DOHH2 (cell line): ENCODE measurements around the gene VPS13A.

ENCODE experiments used
- H3F3A ChIP-seq: fragments of 200-600 bp; sonication (generic), shearing (Covaris generic); 2 replicates; pipeline ENCODE4 v1.6.0; 2016; ENCODE audit warnings: antibody characterized with exemption, mild to moderate bottlenecking; ENCODE audit not compliant: control insufficient read depth, insufficient read depth
- H3K27ac ChIP-seq: fragments of 200-600 bp; sonication (generic); 2 replicates; pipeline ENCODE4 v1.5.1; 2014; ENCODE audit warnings: low read depth, mild to moderate bottlenecking, low read length, moderate library complexity
- H3K27me3 ChIP-seq: fragments of 200-600 bp; sonication (generic); 2 replicates; pipeline ENCODE4 v1.6.1; 2014; ENCODE audit warnings: mild to moderate bottlenecking, low read length, mixed read lengths; ENCODE audit not compliant: control insufficient read depth
- H3K36me3 ChIP-seq: fragments of 200-600 bp; sonication (generic); 2 replicates; pipeline ENCODE4 v1.6.1; 2014; ENCODE audit warnings: mild to moderate bottlenecking, low read length, moderate library complexity, mixed read lengths; ENCODE audit not compliant: control insufficient read depth
- H3K4me1 ChIP-seq: fragments of 200-600 bp; sonication (generic); 2 replicates; pipeline ENCODE4 v1.6.1; 2014; ENCODE audit warnings: mild to moderate bottlenecking, low read length, mixed read lengths; ENCODE audit not compliant: control insufficient read depth
- H3K4me2 ChIP-seq: fragments of 200-600 bp; sonication (generic); 2 replicates; pipeline ENCODE4 v1.6.0; 2014; ENCODE audit warnings: mild to moderate bottlenecking, low read length, moderate library complexity
- H3K4me3 ChIP-seq: fragments of 200-600 bp; sonication (generic); 2 replicates; pipeline ENCODE4 v1.5.1; 2014; ENCODE audit warnings: mild to moderate bottlenecking, low read length, mixed read lengths
- H3K79me2 ChIP-seq: fragments of 200-600 bp; sonication (generic); 2 replicates; pipeline ENCODE4 v1.6.1; 2014; ENCODE audit warnings: mild to moderate bottlenecking, low read length, mixed read lengths; ENCODE audit not compliant: control insufficient read depth
- H3K9me2 ChIP-seq: fragments of 200-600 bp; sonication (generic); replicated peaks from 2 replicates; pipeline ENCODE4 v1.6.1; 2014; ENCODE audit warnings: mild to moderate bottlenecking, low read length, mixed read lengths; ENCODE audit not compliant: control insufficient read depth
- H3K9me3 ChIP-seq: fragments of 200-600 bp; sonication (generic); 2 replicates; pipeline ENCODE4 v1.6.1; 2014; ENCODE audit warnings: antibody characterized with exemption, low read length, mixed read lengths; ENCODE audit not compliant: control insufficient read depth, insufficient read depth
- H4K20me1 ChIP-seq: fragments of 200-600 bp; sonication (generic); 2 replicates; pipeline ENCODE4 v1.6.0; 2014; ENCODE audit warnings: low read depth, mild to moderate bottlenecking, antibody characterized with exemption, low read length, moderate library complexity; ENCODE audit not compliant: control insufficient read depth, insufficient read depth
- CTCF ChIP-seq: fragments of 200-600 bp; sonication (generic); IDR thresholded peaks from one replicate; pipeline ENCODE4 v1.5.1; 2014; ENCODE audit warnings: antibody characterized with exemption, mild to moderate bottlenecking, low read depth, low read length; ENCODE audit not compliant: poor library complexity, severe bottlenecking
- EZH2phosphoT487 ChIP-seq: fragments of 200-600 bp; sonication (generic); IDR thresholded peaks from 2 replicates; pipeline ENCODE4 v1.6.1; 2017; ENCODE audit warnings: borderline replicate concordance, mild to moderate bottlenecking, antibody characterized with exemption, low read length, moderate library complexity, mixed read lengths

Gene VPS13A

GRCh38 chr9:77420641-77421040, 243.3 kb downstream of the VPS13A start:
- H4K20me1 ChIP-seq = no peaks in the 10 kb centered on the region
- no peak overlapping the region for H3K27ac ChIP-seq
- no peaks in the 10 kb centered on the region for H3K9me3 ChIP-seq
- no peaks in the 10 kb centered on the region for H3K9me2 ChIP-seq
- H3K27me3 ChIP-seq = no peaks in the 10 kb centered on the region
- H3K79me2 ChIP-seq = no peaks in the 10 kb centered on the region
- H3K4me2 ChIP-seq = no peak overlapping the region
- no peak overlapping the region for H3K4me3 ChIP-seq
- H3F3A ChIP-seq = no peaks in the 10 kb centered on the region
- no peaks in the 10 kb centered on the region for H3K36me3 ChIP-seq
- no peaks in the 10 kb centered on the region for H3K4me1 ChIP-seq
- TF ChIP-seq CTCF = no peak
- no peak for TF ChIP-seq EZH2phosphoT487

- no peak overlapping the region for H3K27ac ChIP-seq
- H3F3A ChIP-seq = no peaks in the 10 kb centered on the region
- H3K4me3 ChIP-seq = no peak overlapping the region
- no peak overlapping the region for H3K4me2 ChIP-seq
- TF ChIP-seq EZH2phosphoT487 = no peak
- TF ChIP-seq CTCF = no peak
- H3K9me2 ChIP-seq = no peaks in the 10 kb centered on the region
- no peaks in the 10 kb centered on the region for H3K79me2 ChIP-seq
- H3K4me1 ChIP-seq = no peaks in the 10 kb centered on the region
- H3K9me3 ChIP-seq = no peaks in the 10 kb centered on the region
- H4K20me1 ChIP-seq = no peaks in the 10 kb centered on the region
- no peaks in the 10 kb centered on the region for H3K27me3 ChIP-seq
- H3K36me3 ChIP-seq = no peaks in the 10 kb centered on the region
Observed at GRCh38 chr9:77421506-77422265, 244.4 kb downstream of the VPS13A start.

- no peaks in the 10 kb centered on the region for H3K36me3 ChIP-seq
- H3K4me2 ChIP-seq = no peak overlapping the region
- no peaks in the 10 kb centered on the region for H3K9me3 ChIP-seq
- H3K27me3 ChIP-seq = no peaks in the 10 kb centered on the region
- H3F3A ChIP-seq = no peaks in the 10 kb centered on the region
- no peaks in the 10 kb centered on the region for H4K20me1 ChIP-seq
- no peaks in the 10 kb centered on the region for H3K79me2 ChIP-seq
- H3K9me2 ChIP-seq = no peaks in the 10 kb centered on the region
- no peak for TF ChIP-seq CTCF
- no peak for TF ChIP-seq EZH2phosphoT487
- H3K4me1 ChIP-seq = no peaks in the 10 kb centered on the region
- no peak overlapping the region for H3K4me3 ChIP-seq
- no peak overlapping the region for H3K27ac ChIP-seq
Observed at GRCh38 chr9:77422969-77423368, 245.6 kb downstream of the VPS13A start.
